ENCODE measurements around the gene SBF1.

Gene SBF1

GRCh38 chr22:50516068-50516467, 41.2 kb upstream of the SBF1 start:
- TF ChIP-seq CTCF (IDR thresholded peaks at IDR 0.05; ENCODE audit: low read depth, low read length): no peak
- H3K4me3 ChIP-seq (ENCODE audit: low read depth, low read length): no peak overlapping the region

- TF ChIP-seq CTCF (IDR thresholded peaks at IDR 0.05; ENCODE audit: low read depth, low read length): no peak
- H3K4me3 ChIP-seq (ENCODE audit: low read depth, low read length): no peak overlapping the region
These were observed 38.3 kb upstream of the SBF1 start for GRCh38 chr22:50513175-50513574.

GRCh38 chr22:50508897-50509296, 34.1 kb upstream of the SBF1 start:
- no peak for TF ChIP-seq CTCF (IDR thresholded peaks at IDR 0.05; ENCODE audit: low read depth, low read length)
- peak overlapping the region; percentile 81 for H3K4me3 ChIP-seq (ENCODE audit: low read depth, low read length)

GRCh38 chr22:50507991-50508884, 33.4 kb upstream of the SBF1 start, which contains the start of gene NCAPH2:
Gene NCAPH2, plus strand, starts transcription at chr22:50508224. Its CDS starts 114 bp downstream, at chr22:50508338.
- no peak for TF ChIP-seq CTCF (IDR thresholded peaks at IDR 0.05; ENCODE audit: low read depth, low read length)
- peak within 1 kb of the TSS; percentile 98 for H3K4me3 ChIP-seq (ENCODE audit: low read depth, low read length)

GRCh38 chr22:50507421-50507990, 32.7 kb upstream of the SBF1 start, which contains the start of gene LMF2:
Gene LMF2, minus strand, starts transcription at chr22:50507702. Its CDS starts 27 bp downstream, at chr22:50507675.
- H3K4me3 ChIP-seq (ENCODE audit: low read depth, low read length): peak within 1 kb of the TSS; percentile 98
- TF ChIP-seq CTCF (IDR thresholded peaks at IDR 0.05; ENCODE audit: low read depth, low read length): no peak

- no peak for TF ChIP-seq CTCF (IDR thresholded peaks at IDR 0.05; ENCODE audit: low read depth, low read length)
These were observed 32.0 kb upstream of the SBF1 start for GRCh38 chr22:50506611-50507420.

More at GRCh38 chr22:50506611-50507420, 32.0 kb upstream of the SBF1 start:
- peak overlapping the region; percentile 98 for H3K4me3 ChIP-seq (ENCODE audit: low read depth, low read length)

Data from WI38 (cell line).